ENCODE results near the gene SLU7.

Gene SLU7

DNA sequence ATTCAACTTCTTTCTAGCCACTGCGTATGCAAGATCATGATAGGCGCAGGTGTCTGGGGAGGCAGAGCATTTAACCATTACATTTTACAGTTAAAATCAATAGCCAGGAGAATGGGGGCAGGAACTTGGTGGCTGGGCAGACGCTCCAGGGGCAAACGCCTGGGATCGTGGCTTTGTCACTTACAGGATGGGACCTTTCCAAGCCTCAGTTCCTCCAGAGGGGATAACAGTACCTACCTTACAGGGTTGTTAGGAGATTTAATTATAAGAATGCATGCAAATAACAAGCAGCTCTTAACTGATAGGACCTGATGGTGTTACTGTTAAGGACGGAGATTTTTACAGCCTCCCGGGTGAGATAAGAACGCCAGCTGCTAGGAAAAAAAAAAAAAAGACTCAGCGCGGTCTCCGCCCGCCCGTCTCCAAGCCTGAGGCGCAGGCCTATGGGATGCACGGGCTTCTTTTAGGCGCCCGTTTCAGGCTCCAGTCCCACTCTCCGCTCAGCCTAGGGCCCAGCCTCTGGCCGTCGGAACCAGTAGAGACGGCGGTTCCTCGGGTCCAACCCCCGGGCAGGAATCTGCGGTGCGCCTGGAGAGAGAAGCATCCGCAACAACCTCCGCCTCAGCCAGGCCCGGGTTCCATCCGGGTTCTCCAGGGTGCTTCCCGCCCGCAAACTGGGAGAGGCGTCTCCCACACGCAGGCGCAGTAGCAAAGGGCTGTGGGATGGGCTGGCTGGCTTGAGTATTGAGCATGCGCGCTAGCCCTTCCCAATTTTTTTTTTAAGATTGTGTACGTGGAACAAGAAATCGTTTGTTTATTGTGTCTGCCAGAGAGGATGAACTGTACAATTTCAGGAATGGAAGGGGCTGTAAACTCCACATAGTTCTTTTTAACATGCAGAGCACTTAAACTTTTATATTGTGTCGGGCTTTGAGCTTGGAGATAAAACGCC lies 19.2 kb downstream of the SLU7 start, which contains the start of gene FAM200C:
Gene FAM200C, minus strand, starts transcription at position 653 of the 952 bp plus-strand sequence. CDS start 4,564 bp downstream, outside the sequence.
- peak; percentile 86 for DNase-seq

DNA sequence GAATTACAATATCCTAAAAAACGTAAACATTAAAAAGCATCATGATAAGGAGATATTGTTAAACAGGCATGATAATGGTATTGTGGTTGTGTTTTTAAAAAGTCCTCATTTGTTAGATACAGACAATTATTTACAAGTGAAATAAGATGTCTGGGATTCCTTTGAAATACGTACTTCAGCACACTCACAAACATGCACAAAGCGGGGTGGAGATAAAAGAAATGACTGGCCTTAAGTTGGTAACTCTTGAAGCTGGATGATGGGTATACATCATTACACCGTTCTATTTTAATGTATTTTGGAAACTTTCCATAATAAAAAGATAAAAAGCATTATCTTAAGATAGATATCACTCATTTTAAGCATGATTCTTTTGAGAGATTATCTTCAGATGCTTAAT lies 20.1 kb downstream of the SLU7 start:
- DNase-seq: no peak

DNA sequence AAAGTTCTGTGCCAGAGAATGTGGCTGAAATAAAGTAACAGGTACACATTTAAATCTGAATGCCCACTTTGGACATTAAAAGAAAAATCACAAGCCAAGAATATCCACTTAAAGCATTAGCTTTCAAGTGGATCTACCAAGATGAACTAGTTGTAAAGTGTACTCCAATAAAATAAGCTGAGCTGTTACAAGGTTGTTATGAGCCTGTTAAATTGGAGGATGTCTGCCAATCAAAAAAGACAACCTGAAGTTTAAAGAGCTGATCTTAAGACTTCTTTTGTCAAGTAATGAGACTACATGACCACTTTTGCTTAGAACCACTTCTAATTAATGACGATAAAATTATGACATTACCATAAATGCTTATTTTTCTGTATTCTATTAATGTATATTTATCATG lies 21.4 kb downstream of the SLU7 start:
- no peak for DNase-seq

DNA sequence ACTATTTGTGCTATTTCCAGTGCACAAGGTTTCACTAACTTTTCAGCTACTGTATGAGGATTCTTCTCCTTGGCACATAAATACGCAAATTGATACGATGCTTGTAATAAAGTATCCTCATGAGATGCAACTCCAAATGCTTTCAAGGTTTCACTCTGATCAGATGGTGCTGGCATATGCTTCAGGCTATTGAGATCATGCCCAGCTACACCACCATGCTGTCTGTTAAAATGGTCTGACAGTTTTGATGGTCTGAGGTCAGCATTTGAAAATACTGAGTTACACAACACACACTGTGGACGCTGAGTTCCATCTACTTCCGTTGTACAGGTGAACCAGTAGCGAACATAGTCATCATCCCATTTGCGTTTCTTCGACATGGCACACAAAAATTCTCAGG lies 23.8 kb downstream of the SLU7 start:
- DNase-seq: no peak

DNA sequence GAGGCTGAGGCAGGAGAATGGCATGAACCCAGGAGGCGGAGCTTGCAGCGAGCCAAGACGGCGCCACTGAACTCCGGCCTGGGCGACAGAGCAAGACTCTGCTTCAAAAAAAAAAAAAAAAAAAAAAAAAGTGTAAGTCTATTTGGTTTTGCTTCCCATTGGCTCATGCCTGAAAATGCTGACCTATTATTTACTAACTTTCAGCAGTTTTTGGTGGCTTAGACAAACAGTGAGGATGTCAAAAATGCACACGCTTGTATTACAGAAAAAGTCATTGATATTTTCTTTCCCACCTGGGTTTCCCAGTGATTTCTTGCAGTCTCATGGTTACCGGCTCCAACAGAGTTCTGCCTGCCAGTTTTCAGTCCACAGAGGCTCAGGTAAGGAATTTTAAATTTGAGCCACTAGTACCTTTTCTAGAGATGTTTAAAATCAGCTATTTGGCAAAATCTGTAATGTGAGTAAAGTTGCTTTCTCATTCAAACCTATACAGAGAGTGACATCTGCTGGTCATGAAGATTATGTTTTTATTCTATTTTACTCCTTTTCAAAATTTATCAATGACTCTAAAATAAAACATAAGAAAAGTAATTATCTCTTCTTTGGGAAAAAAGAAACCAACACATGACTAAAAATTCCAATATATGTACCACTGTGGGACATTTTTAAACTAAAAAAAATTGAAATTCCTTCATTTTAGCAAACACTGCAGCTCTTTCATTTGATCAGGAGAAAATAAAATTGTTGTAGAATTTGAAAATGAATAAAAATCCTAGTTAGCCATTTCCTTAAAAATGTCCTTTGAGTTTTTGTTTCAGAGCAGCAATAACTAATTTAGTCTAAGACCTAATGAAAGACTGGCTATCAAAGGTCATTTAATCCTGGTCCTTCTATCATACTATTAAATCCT lies 27.8 kb downstream of the SLU7 start:
- peak; percentile 42 for DNase-seq

DNA sequence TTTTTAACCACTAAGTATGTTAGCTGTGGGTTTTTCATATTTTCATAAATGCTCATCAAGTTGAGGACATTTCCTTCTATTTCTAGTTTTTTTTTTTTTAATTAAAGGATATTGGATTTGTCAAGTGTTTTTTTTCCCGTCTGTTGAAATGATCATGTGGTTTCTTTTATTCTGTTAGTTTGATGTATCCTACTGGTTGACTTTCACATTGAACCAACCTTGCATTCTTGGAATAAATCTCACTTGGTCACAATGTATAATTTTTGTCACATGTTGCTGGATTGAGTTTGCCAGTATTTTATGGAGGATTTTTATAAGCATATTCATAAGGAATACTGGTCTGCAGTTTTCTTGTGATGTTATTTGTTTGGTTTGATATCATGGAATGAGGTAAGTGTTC lies 31.4 kb downstream of the SLU7 start:
- DNase-seq: no peak

DNA sequence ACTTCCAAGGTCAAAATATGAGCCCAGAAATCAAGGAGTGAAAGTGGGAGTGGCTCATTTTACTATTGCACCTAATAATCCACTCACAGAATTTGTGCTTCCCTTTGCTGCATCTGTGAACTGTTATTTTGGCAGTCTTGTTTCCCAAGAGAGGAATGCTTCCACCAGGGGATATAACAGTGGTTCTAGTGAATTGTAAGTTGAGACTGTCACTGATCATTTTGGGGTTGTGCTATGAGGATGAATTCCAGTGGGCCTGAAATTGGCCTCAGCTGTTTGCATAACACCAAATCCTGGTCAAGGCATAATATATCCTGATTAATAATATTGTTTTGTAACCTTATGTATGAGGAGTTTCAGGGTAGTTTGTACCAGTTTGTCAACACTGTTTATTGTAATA lies 33.4 kb downstream of the SLU7 start:
- DNase-seq: no peak

DNA sequence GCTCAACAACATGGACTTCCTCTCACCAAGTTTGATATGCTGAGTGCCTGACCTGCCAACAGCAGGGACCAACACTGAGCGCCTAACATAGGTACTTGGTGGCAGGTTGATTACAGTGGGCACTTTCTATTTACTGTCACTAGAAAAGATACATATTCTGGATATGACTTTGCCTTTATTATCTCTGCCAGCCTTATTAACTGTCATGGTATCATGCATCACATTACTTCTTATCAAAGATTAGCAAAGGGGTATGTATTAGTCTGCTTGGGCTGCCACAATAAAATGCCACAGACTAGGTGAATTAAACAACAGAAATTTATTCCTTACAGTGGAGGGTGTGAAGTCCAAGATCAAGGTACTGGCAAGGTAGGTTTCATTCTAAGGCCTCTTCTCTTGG lies 34.2 kb downstream of the SLU7 start:
- DNase-seq: no peak

GRCh38 chr5:160382346-160382745 lies 36.5 kb downstream of the SLU7 start:
- DNase-seq: peak; percentile 57

DNA sequence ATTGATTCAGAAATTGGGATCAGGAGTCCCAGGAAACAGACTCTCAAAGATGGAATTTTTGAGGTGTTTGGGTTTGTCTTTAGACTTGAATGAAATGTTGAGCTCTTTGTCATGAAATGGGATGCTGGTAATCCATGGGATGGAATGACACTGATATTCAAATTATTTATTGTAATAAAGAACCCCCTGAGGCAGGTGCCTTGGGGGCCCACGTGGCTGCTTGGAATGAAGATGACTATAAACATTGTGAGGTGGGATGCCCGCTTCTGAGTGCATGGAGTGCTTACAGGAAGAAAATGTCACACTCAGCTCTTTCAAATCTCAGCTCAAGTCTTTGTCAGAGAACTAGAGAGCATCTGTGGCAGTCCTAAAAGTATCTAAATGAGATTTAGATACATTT lies 38.8 kb downstream of the SLU7 start:
- no peak for DNase-seq

DNA sequence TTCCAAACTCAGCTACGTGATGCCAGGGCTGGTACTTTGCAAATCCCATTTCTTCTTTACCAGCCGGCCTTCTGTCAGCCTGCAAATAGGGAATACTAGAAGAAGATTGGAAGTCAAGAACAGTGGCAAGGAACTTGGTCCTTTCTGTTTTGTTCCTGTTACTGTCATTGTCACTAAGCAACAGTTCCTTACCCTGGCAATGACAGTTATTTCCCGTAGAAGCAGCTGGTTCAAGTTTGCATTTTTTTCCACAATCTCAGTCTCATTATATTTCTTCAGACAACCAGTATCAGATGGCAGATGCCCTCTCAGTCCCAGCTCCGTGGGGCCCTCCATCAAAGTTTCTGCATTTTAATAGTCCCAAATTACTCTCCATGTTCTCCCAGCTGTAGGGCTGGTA lies 39.4 kb downstream of the SLU7 start:
- DNase-seq: no peak

GRCh38 chr5:160378330-160378729 lies 40.6 kb downstream of the SLU7 start:
- no peak for DNase-seq

GRCh38 chr5:160377651-160378050 lies 41.2 kb downstream of the SLU7 start:
- no peak for DNase-seq

GRCh38 chr5:160376416-160376815 lies 42.5 kb downstream of the SLU7 start:
- DNase-seq: no peak

DNA sequence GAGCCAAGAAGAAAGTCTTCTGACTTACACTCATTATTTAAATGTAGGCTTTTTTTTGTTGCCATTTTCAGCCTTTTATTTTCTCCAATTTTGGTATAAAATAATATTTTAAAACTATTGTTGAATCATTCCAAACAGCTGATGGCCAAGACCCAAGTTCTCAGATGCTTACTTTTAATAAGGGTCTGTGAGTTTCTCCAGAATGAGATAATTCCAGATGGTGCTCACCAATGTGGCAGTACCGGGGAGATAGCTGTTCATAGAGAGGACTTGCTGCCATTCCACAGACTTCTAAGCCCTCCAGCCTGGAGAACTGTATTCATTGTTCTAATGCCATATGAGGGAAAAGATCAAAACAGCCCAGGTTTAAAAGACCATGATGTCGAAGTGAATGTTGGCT lies 43.2 kb downstream of the SLU7 start:
- DNase-seq: no peak

DNA sequence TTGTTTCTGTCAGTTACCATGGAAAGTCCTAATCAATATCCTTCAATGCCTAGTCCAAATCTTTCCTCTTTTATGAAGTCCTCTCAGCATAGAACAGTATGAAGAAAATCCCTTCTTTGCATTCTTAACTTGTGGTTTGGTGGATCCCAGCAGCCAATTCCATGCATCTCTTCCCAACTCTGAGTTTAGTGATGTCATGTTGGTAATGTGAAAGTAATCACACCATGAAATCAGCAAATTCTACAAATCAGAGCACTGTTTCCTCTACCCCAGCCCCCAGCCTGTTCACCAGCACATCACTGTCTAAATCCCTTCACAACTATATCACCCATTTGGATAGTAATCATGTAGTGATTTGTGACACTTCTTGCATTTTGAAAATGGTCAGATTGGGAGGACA lies 43.7 kb downstream of the SLU7 start:
- DNase-seq: no peak

DNA sequence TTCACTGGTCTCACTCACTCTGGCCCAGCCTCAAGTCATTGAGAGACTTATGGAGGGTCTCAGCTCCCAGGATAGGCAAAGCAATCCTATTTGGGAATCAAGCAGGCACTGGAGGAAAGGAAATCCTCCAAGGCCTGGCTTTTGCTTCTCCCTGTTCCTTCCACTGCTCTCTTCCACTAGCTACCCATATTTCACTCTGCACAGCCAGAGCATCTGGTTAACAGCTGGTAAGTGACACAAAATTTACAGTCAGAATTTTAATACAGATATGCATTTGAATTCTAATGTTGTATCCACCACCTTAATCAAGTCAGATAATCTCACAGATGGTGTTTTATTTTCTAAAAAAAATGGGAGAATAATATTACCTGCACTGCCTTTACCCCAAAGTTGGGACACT lies 47.6 kb downstream of the SLU7 start:
- no peak for DNase-seq

DNA sequence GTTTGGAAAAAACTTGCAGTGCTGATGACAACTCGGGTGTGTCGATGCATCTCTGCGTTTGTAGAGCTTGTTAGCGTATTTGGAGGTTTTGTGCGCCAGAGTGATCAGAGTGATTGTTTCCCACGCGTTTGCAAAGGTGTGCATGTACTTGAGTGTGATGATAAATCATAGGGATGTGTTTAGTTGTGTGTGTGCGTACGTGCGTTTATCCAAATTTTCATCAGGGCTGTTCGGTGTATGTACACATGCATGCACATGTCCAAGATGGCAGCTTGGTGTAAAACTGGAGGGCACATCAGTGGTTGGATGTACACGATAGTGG lies 48.2 kb downstream of the SLU7 start:
- no peak for DNase-seq

DNA sequence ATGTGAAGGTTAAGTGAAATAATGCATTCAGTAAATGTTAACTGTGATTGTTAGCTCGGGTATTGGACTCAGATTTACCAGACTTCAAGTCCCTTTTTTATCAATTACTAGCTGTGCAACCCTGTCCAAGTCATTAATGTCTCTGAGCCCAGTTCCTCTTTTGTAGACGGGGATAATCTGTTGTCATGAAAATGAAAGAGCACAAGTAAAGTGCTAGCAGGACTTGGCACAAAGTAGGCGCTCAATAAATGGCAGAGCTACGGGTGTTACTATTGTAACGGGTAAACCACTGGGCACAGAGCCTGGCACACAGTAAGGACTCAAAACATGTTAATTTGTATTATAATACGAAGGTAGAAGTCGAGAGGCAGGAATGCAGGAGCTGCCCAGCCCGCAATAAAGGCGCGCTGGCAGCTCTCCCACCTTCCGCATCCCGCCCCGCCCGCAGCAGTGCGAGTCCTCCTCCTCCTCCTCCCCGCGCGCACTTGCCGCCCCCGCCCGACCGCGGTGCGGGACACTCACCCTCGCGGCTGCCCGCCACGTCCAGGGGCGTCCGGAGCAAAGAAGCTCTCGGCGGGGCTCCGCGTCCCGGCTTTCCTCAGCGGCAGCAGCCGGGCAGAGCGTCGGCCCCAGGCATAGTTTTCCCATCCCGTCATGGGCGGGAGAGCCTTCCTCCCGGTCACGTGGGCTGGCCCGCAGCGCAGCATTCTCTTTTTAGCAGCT lies 48.7 kb downstream of the SLU7 start, which contains the start of gene C1QTNF2:
Gene C1QTNF2, minus strand, starts transcription at position 637 of the 723 bp plus-strand sequence. CDS start 15,615 bp downstream, outside the sequence.
- no peak for DNase-seq

- no peak for DNase-seq
These were observed 51.0 kb downstream of the SLU7 start for GRCh38 chr5:160367885-160368284.

GRCh38 chr5:160367261-160367660 lies 51.6 kb downstream of the SLU7 start:
- DNase-seq: no peak

GRCh38 chr5:160366230-160366629 lies 52.7 kb downstream of the SLU7 start:
- no peak for DNase-seq
